ENCODE measurements around the gene NPAS3.

The NPAS3 gene

DNA sequence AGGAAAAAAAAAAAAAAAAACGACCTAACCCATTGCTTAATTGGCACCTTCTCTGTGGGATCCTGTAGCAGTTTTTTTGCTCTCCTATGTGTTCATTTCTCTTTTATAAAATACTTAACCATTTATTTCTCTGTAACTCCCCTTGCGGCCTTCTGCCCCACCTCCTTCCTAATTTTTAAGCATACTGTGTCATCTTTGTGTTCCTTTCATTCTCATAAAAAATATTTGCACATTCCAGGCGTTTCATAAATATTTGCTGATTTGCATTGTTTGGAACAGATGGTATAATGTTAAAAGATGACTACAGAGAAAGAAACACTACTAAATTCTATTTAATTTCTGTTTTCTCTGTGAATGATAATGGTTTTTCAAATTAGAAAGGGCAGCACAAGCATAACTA, 77.9 kb downstream of the NPAS3 start:
- DNase-seq (ENCODE audit: low read depth in 3 of 3): no peak

DNA sequence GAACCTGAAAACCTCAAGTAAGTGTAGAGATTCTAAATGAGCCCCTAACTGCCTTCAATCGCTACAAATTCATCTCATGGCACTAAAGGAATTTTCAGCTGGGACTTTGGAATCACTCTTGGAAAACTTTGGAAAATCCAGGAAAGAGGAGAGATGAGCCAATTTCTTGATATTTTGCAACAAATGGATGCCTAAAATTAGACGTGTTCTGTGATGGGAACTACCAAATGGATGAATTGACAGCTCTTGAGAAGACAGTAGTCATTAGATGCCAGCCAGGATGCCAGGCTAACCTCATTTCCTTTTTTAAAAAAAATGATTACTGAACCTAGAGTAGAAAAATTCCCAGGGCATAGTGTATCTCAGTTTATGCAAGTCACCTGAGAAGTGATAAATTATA, 78.3 kb downstream of the NPAS3 start:
- DNase-seq (ENCODE audit: low read depth in 3 of 3): no peak

DNA sequence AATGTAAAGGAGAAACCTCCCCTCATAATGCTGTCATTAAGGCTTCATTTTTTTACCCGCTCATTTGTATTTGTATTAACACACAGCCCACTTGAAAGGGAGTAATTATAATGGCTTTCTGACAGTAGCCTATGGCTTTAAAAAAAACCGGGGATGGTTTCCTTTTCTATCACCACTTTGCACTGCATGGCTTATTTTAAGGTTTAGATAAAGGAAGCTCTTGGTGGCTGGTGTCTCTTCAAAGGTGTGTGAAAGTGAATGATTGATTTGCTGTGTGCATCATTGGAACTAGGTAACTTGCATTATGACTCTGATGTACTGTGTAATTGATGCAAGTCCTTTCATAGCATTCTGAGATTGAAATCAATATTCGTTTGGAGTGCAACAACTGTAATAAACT, 80.7 kb downstream of the NPAS3 start:
- no peak for DNase-seq (ENCODE audit: low read depth in 3 of 3)

DNA sequence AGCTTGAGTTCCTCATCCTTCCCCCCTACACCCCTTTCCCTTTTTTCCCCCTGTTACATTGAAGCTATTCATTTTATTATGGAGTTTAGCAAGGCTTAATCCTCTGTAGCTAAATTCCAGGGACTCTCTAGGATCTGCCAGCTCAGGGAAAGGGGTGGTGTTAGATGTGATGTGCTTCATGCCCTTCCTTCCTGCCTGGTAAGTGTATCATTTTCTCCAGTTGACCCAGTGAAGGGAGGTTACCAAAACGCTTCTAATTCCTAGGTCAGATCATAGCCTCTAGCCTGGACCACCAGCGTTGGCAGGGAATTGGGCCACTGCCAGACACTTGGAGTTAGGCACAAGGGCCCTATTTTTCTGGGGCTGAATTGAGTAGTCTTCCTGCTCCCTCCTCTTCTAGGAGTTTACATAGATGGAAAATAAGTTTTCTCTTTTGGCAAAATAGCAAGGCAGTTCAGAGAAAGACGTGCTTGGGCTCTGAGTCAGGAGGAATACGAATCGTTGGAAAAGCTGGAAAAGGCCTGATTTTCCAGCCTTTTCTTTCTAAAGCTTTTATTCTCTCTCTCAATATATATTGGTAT, 88.3 kb downstream of the NPAS3 start:
- no peak for DNase-seq (ENCODE audit: low read depth in 3 of 3)

DNA sequence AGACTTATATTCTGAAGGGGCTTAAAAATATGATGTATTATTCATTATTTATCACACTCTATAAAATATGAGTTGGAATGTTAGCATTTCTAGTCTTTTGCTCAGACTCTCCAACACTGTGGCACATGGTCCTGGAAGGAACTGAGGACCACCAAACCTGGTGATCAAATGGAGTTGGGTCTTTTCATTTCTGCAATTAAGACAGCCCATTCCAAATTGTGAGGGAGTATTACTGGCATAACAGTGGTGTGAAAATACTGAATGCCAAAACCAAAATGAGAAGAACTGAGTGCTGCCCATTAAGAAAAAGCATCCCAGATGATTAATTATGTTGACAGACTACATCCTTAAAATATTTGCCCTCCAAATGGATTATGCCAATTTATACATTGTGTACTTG, 90.8 kb downstream of the NPAS3 start:
- no peak for DNase-seq (ENCODE audit: low read depth in 3 of 3)

DNA sequence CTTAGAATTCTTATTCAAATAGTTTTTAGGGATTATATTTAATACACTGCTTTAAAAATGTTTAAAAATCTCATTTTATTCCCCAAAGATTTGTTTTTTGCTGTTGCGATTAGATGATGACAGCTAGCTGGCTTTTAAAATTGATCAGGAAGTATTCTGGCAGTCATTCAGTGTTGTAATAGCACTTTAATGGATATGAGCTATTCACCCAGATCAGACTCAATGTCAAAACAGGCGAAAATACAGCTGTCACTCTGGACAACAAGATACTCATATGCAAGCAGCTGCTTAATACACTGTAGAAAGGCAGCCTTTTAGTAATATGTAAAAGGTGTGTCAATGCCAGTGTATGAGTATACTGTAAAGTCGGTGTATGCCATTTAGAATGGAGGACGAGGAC, 91.7 kb downstream of the NPAS3 start:
- DNase-seq (ENCODE audit: low read depth in 3 of 3): no peak

DNA sequence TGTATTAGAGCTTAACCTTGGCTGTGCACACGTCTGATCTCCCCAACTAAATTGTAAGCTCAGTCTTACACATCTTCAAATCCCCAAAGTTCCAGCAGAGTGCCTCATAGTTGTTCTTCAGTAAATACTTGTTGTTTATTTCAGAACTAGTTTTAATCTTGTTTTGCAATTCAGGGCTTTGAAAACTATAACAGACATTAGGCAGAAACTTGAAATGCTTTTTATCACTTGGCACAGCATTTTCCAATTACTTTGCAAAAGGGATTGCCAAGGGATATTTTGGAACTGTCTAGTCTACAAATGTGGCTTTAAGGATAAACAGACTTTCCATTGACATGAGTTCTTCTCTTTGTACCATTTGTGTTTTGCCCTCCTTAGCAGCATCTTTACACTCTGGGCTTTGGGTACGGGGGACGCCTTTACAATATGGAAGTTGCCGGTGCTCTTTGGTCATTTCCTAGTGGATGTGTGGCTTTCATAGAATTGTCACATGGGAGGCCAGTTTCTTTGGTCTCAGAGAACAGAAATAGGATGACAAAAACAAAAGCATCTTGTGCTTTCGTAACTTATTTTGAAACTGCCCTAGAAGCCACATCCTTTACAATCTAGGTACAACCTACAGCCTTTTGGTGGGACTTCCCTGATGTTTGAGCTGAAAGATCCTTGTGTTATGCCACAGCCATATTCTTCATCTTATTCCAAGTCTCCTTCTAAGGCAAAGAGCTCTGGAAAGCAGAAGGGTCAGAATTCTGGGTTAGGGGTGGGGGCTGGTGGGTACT, 96.9 kb downstream of the NPAS3 start:
- DNase-seq (ENCODE audit: low read depth in 3 of 3): no peak

DNA sequence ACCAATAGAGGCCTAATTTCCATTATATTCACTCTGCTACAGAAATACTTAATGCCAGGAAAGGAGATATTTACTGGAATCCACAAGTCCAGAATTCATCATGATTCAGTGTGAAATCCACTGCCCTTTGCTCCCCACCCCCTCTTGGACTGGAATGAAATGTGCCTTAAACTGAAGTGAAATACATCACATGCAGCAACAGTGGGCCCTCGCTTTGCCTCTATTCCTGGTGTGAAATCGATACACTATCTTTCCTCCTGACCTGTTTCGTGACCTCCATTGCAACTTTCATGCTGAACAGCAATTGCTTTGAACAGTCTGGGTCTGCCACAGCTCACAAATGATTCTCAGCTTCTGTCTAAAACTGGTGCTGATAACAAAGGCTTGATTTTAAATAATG, 100.6 kb downstream of the NPAS3 start:
- no peak for DNase-seq (ENCODE audit: low read depth in 3 of 3)

DNA sequence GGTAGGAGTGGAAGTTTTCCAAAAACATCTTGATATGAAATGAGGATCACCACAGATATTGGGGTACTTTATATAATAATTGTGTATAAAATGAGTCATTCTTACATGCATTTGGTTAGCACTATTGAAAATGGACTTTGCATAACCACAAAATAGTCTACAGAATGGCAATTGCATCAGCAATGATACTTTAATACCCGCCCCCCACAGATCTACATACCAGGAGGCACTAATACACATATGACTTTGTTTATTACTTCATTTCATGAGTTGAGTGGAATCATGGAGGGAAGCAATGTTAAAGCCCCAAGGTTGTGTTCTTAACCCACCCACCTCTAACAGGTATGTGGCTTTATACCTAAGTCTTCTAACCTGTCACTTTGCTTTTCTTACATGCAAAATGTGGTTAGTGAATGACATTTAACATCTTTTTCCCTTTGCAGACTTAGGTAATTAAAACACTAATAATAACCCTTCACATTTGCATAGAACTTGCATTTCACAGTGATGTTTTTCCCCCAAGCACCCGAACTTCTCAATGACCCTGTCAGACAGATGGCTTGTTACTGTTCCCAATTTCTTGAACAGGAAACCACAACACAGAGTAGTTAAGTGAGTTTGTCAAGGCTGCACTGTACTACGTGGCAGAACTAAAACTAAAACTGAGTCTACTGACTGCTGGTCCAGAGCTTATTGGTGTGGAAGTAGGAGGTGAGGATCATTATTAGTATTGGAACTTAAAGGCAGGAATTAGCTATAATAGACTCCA, 101.9 kb downstream of the NPAS3 start:
- DNase-seq (ENCODE audit: low read depth in 3 of 3): no peak

DNA sequence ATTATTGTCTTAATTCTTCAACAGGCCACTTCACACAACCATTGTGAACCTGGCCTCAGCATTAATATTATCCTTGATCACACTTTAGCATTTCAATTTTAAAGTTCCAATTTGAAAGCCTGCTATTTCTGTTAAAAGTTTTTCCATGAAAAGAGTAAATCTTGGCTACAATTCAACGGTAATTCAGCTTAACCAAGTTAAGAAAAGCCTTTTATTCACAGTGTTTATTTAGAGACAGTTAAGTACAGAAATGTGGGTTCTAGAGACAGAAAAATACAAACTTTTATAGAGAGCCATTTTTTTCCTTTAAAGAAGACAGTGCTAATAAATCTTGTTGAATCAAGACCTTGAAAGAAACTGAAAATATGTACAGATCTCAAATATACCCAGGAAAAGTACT, 103.9 kb downstream of the NPAS3 start:
- no peak for DNase-seq (ENCODE audit: low read depth in 3 of 3)

DNA sequence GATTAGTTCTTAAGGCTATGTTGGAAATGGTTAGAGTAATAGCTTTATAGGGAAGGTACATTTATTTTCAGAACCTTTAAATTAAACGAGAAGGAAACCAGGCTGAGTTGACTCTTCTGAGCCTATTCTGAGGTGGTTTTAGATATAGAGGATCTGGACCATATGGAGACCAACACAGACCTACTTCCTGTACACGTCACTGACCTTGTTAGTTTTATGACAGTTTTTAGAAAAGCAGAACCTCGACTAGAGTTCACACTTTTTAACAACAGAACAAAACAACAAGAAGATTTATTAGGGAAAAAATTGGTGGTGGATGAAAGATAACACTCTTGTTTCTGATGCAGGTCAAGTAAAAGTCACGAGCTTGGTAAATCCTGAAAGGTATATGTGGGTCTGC, 107.1 kb downstream of the NPAS3 start:
- no peak for DNase-seq (ENCODE audit: low read depth in 3 of 3)

DNA sequence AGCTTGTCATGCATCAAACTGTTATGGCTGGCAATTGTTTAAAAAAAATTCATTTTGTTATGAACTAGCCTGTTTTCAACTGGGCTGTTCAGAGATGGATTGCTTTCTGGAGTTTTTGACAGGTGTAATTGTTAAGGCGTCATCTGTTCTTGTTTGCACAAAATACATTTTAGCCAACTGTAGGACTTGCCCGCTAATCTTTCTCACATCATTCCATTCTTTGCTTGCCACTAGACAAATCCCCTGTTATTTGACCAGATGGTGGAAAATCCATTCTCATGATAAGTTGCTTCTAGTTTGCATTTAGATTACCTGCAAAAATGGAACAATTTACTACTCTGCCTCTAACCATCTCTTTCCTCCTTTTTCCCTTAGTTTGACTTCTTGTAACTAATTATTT, 114.3 kb downstream of the NPAS3 start:
- no peak for DNase-seq (ENCODE audit: low read depth in 3 of 3)

DNA sequence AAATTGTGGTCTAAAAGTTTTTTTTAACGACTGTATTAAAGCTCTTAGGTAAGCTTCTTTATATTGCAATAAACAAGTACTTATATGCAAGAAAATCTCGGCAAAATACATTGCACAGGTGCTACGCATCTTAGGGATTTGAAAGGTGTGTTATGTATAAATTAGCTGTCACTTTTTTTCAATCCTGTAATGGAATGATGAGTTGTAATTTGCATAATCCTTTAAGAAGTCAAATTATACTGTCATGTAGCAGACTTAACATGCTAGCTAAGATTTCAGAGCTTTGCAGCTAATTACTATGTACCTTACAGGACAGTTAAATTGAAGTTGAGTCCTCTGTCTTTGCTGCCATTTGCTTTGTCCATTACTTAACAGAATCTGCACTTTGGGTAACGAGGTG, 117.5 kb downstream of the NPAS3 start:
- no peak for DNase-seq (ENCODE audit: low read depth in 3 of 3)

DNA sequence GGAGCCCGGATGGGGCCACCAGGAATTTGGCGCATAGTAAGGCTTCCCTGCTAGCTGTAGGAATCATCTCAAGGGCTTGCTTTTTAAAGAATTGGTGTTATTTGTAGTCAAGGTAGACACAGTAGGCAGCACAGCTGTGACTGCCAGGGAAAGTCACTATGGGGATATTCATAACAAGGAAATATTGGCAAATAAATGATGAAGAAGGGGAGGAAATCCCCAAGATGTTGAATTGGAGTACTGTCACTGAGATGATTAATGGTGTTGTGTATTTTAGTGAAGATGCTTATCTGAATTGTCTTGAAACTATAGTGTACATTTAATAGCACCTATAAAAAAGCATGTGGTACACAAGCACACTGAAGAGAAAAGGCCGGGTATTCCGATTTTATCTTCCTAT, 118.9 kb downstream of the NPAS3 start:
- DNase-seq (ENCODE audit: low read depth in 3 of 3): no peak

DNA sequence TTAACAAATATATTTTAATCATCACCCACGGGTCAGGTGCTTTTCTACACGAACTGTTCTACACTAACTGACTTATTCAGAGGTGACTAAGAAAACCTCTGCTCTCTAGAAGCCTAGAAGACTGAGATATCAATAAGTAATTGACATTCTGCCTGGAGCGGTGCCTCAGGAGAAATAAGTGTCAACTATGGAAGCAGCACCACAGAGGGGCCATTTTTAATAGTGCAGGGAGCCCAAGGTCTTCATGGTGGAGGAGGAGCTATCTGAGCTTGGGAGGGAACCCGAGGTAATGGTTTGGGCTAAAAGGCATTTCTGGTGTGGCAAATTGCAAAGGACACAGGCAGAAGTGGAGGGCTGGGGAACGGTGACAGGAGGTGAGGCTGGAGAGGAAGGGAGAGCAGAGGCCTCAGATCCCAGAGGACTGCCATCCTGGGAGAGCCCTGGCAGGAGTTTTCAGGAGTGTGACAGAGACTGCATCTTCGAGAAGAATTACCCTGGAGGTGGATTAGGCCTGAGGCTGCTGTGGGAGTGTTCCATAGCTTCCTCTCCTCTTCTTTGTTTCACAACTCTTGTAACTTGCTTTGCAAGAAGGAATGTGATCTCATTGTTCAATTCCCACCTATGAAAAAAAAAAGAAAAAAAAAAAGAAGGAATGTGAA, 123.1 kb downstream of the NPAS3 start:
- no peak for DNase-seq (ENCODE audit: low read depth in 3 of 3)

DNA sequence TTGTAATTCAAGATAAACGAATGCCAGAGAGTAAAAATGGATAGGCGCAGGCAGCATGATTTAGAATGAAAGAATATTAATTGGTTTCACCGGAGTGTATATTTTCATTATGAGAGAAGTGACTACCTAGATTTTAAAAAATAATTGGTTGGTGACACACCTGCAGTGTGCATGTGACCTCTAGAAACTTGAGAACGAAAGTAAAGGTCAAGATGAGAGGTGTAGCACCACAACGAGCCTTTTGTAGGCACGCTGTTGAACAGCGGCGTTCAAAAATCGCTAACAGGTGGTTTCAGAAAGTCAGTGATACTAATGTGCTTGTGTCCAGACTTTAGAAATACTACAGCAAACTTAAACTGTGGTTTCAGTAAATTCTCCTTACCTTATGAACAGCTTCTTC, 123.8 kb downstream of the NPAS3 start:
- no peak for DNase-seq (ENCODE audit: low read depth in 3 of 3)

DNA sequence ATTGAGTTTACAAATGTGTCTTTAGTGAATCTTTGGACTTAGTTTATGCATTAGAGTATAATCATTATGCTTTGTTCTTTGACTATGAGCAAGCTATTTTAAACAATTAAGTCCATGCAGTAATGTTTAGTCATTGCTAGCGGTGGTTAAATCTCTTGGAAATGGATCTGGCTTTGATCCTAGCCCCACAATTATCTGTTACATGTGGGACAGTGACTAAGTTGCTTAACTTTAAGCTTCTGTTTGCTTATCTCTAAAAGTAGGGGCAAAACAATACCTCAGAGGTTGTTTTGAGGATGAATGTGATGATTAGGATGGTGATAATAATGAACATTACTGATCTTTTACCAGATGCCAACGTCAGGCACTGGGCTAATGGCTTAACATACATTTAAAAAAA, 124.2 kb downstream of the NPAS3 start:
- no peak for DNase-seq (ENCODE audit: low read depth in 3 of 3)

DNA sequence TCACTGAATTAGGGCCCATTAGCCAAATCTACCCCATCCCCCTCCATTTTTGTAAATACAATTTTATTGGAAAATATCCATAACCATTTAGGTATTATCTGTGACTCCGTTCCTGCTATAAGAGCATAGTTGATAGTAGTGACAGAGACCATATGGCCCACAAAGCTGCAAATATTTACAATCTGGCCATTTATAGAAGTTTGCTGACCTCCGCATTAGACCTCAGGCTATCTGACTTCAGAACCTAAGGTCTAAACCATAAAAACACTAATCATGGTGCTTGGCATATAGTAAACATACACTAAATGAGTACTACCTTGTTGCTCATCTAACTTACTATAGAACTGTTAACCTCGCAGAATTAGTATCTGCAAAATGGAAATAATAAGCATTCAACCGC, 124.8 kb downstream of the NPAS3 start:
- DNase-seq (ENCODE audit: low read depth in 3 of 3): no peak

DNA sequence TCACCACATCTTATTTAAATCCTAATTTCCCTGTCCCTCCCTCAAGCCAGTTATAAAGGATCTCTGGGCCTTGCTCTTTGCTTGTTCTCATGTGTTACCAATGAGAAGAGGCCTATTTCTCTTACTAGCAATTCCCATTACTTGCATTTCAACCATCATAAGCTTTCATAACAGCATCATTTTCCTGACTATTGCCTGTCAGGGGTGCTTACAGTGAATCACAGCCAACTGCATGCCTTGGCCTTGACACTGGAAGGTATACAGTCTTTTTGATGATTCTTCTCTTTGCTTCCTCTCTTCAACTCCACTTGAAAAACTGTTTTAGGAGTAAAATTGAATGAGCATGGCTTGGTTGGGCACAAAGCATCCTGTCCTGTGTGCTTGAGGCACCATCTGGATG, 127.0 kb downstream of the NPAS3 start:
- no peak for DNase-seq (ENCODE audit: low read depth in 3 of 3)

DNA sequence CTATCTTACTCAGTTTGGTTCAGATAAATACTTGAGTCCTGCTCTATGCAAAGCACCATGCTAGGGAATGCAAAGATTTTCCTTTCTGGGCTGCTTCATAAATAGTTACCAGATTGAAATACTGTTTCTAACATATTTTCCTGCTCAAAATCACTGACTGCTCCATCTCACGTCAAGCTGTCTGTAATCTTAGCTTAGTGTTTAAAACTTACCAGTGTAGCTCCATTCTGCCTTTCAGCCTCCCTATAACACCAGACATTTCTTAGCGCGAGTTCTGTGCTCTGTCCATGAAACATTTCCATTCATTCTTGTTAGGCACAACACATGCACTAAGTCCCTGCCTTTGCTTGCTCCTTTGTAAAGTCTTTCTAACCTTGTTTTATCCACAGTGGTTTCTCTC, 129.4 kb downstream of the NPAS3 start:
- DNase-seq (ENCODE audit: low read depth in 3 of 3): no peak

DNA sequence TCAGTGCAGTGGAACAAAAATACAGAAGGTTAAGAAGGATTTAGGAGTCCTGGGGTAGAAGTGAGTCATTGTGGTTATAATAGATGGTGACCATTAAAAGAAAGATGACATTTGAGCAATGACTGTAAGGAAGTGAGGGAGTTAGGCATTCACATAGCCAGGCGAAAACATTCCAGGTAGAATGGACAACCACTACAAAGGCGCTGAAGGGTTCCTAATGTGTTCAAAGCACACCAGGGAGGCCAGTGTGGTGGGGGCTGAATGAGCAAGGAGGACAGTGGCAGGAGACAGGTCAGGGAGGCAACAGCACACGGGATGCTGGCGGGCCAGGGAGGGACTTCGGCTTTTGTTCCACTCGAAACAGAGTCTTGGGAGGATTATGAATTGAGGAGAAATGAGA, 129.9 kb downstream of the NPAS3 start:
- no peak for DNase-seq (ENCODE audit: low read depth in 3 of 3)

DNA sequence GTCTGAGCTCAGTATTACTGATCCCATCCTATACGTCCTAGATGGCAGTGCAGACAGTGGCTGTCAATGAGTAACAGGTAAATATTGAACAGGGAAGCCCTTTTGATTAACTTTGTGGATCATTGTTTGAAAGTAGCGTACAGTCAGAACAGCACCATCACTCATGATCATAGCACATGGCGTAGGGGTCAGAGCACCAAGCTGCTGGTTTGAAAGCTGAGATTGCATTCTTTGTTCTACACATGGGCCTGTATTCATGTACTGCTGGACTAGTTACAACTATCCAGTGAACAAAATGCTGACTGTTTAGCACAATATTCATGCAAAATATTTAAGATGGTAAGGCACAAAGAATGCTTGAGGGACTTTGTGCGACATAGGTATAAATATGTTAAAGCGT, 131.8 kb downstream of the NPAS3 start:
- no peak for DNase-seq (ENCODE audit: low read depth in 3 of 3)

DNA sequence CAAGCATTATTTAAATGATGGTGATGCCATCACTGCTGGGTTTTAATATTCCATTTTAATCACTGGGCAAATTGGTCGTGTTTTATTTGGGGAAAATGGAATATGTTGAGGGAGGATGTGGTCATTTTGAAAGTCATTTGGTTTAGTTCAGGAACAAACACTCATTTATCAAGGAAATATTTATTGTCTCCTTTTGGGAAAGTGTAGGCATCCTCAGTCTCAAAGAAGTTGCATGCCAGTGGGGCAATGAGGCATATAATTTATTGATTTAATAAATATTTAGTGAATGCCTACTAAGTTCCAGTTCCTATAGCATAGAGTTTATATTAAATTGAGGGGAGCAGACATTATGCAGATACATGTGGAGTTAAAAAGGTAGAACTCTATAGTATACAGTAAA, 134.3 kb downstream of the NPAS3 start:
- no peak for DNase-seq (ENCODE audit: low read depth in 3 of 3)

All from stimulated activated CD4-positive, alpha-beta T cell treated with anti-CD3 and anti-CD28 coated beads, TNF-alpha, amount 100 ng/mL, for 4 hours (primary cell).